Lower lobe of right lung (tissue), 2 donors: ENCODE measurements around the gene ADAM19. TPM values are rescaled to one million over a fixed set of nuclear protein-coding genes. Genes with fewer than 3 reads are reported as not detected.

Experiments used
- ATAC-seq, 2 donors: fragments of 200-7000 bp; cut with Tn5 transposase; one replicate each; pipeline ENCODE4 v1.9.1; 2020 to 2022; ENCODE audit warnings: mild to moderate bottlenecking in 2 of 2, moderate library complexity in 2 of 2
- DNase-seq: peaks from one replicate; pipeline ENCODE4 v3.0.0-alpha.2; 2020
- H3K27ac ChIP-seq: fragments of 200-600 bp; one replicate; pipeline ENCODE4 v1.8.0; 2022
- H3K27me3 ChIP-seq: fragments of 200-600 bp; one replicate; pipeline ENCODE4 v1.8.0; 2022; ENCODE audit warnings: low read depth
- H3K36me3 ChIP-seq: fragments of 200-600 bp; one replicate; pipeline ENCODE4 v1.8.0; 2022; ENCODE audit warnings: mild to moderate bottlenecking
- H3K4me1 ChIP-seq: fragments of 200-600 bp; one replicate; pipeline ENCODE4 v1.8.0; 2022
- H3K4me3 ChIP-seq: fragments of 200-600 bp; one replicate; pipeline ENCODE4 v1.8.0; 2022; ENCODE audit warnings: mild to moderate bottlenecking
- H3K9me3 ChIP-seq: fragments of 200-600 bp; one replicate; pipeline ENCODE4 v1.8.0; 2022
- intact Hi-C: fragments of 100-400 bp; cut with DNase I; formaldehyde crosslinking; loops from one replicate; pipeline ENCODE4 v1.11.0; 2022
- total RNA-seq: library from RNA; stranded (reverse); fragmentation: NEBNext Ultra II Directional; extraction: Animal tissue kit (Norgen Biotek cat#: 25700); gene quantifications from one replicate; pipeline ENCODE4 v1.2.1, GENCODE V29; 2021
- TF ChIP-seq, protein P1 (sequence below): fragments of 200-600 bp; IDR thresholded peaks from one replicate; pipeline ENCODE4 v1.8.0; 2022; ENCODE audit warnings: antibody characterized with exemption, mild to moderate bottlenecking
- donor health status: DM: no; HTN: yes; CAD: no; lungs with severe emphysema.

The ADAM19 gene
- total RNA-seq, 1 donor from 2014 or later = 12.0 TPM

DNA sequence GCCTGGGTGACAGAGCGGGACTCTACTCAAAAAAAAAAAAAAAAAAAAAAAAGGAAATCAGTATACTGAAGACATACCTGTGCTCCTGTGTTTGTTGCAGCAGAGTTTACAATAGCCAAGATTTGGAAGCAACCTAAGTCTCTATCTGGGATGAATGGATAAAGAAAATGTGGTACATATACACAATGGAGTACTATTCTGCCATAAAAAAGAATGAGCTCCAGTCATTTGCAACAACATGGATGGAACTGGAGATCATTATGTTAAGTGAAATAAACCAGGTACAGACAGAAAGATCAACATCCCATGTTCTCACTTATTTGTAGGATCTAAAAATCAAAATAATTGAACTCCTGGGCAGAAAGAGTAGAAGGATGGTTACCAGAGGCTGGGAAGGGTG lies 22.9 kb downstream of the ADAM19 start:
- H3K27ac ChIP-seq = no peak overlapping the region
- no peak for DNase-seq
- TF ChIP-seq, protein P1, sequence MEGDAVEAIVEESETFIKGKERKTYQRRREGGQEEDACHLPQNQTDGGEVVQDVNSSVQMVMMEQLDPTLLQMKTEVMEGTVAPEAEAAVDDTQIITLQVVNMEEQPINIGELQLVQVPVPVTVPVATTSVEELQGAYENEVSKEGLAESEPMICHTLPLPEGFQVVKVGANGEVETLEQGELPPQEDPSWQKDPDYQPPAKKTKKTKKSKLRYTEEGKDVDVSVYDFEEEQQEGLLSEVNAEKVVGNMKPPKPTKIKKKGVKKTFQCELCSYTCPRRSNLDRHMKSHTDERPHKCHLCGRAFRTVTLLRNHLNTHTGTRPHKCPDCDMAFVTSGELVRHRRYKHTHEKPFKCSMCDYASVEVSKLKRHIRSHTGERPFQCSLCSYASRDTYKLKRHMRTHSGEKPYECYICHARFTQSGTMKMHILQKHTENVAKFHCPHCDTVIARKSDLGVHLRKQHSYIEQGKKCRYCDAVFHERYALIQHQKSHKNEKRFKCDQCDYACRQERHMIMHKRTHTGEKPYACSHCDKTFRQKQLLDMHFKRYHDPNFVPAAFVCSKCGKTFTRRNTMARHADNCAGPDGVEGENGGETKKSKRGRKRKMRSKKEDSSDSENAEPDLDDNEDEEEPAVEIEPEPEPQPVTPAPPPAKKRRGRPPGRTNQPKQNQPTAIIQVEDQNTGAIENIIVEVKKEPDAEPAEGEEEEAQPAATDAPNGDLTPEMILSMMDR = no peak
- H3K9me3 ChIP-seq = no peaks in the 10 kb centered on the region
- H3K4me3 ChIP-seq = no peak overlapping the region
- ATAC-seq = no peak
- H3K27me3 ChIP-seq = no peaks in the 10 kb centered on the region
- intact Hi-C loops = no loop called here
- H3K36me3 ChIP-seq = no peaks in the 10 kb centered on the region
- H3K4me1 ChIP-seq = peaks cover 32% of the 10 kb centered on the region

DNA sequence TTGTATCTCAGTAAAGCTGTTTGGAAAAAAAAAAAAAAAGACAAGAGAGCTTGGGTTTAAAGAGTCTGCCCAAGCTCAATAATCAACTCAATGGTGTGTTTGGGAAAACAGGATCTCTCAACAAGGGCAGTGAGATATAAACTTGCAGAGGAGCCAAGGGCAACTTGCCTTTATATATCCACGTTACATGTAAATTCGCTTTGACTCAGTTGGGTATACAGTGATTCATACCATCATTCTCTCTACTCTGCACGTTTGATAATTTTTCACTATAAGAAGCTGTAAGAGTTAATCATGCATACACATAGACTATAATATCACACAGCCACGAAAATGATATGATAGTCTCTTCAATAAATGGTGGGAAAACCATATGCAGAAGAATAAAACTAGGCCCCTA lies 24.9 kb downstream of the ADAM19 start:
- no peak overlapping the region for H3K27ac ChIP-seq
- no peak for ATAC-seq
- TF ChIP-seq, protein P1 = no peak
- intact Hi-C loops = no loop called here
- no peaks in the 10 kb centered on the region for H3K36me3 ChIP-seq
- no peaks in the 10 kb centered on the region for H3K9me3 ChIP-seq
- no peak overlapping the region for H3K4me3 ChIP-seq
- no peaks in the 10 kb centered on the region for H3K27me3 ChIP-seq
- DNase-seq = no peak
- H3K4me1 ChIP-seq = peaks cover 50% of the 10 kb centered on the region

GRCh38 chr5:157549954-157550549 lies 25.5 kb downstream of the ADAM19 start:
- intact Hi-C loops = no loop called here
- no peak for ATAC-seq
- TF ChIP-seq, protein P1 = no peak

DNA sequence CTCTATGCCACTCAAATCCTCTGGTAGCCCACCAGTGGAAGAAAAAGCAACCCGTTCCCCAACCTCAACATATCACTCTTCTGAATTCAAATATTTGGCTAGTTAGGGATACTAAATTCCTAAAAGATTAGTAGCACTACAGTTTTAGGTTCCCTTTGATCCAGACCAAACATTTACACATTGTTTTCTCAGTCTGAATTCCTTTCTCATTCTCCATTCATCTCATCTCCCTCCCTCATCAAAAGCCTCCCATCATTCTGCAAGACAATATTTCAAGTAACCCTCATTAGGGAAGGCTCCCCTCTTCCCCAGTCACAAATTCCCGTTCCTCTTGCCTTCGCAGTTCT lies 26.3 kb downstream of the ADAM19 start:
- peaks cover 48% of the 10 kb centered on the region for H3K4me1 ChIP-seq
- intact Hi-C loops = no loop called here

More at GRCh38 chr5:157549954-157550549, 25.5 kb downstream of the ADAM19 start:
- Histone ChIP-seq H3K27me3 (no peaks in the 10 kb centered on the region), H3K27ac (no peak overlapping the region), H3K36me3 (no peaks in the 10 kb centered on the region), H3K4me1 (peaks cover 48% of the 10 kb centered on the region), H3K9me3 (no peaks in the 10 kb centered on the region), H3K4me3 (no peak overlapping the region)
- no peak for DNase-seq

DNA sequence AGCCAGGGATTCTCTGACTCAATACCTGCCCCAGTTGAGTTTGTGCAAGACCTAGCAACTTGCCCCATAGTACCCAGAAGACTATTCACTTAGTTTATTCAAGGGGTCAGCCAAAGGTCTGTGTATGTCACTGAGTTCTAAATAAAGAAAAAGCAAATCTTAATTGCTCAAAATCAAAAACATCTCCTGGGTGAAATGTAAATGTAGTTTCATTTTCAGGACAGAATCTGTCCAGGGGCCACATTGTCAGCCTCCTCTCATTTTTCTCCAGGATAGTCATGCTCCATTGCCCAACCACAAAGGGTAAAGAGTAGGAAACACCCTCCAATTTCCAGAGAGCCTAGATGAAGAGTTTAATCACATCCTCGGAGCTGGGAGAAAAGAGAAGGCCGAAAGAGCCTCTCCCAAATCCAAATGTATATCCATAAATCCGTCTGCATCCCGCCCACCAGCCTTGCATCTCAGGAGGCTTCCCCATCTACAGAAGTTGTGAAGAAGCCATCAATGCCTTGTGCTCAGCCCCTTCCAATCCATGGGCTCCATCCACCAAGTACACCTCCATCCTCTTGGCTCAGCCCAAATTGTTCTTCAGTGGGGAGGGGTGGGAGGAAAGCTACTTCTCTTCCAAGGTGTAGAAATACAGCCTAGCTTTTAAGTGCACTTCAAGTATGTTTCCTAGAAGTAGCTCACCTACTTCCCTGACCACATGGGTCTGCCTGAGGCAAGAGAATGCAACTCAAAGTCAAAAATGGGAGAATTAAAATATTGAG lies 26.9 kb downstream of the ADAM19 start:
- intact Hi-C loops = no loop called here
- Histone ChIP-seq H3K36me3 (no peaks in the 10 kb centered on the region), H3K9me3 (no peaks in the 10 kb centered on the region), H3K27ac (peak overlapping the region; percentile 22), H3K4me1 (peaks cover 48% of the 10 kb centered on the region), H3K27me3 (no peaks in the 10 kb centered on the region), H3K4me3 (no peak overlapping the region)
- DNase-seq = no peak
- TF ChIP-seq, protein P1 = no peak
- peak in 1 of 2 donors; percentile 26 for ATAC-seq

More for the DNA sequence above, 26.3 kb downstream of the ADAM19 start:
- TF ChIP-seq, protein P1 = no peak
- no peak for ATAC-seq
- Histone ChIP-seq H3K27ac (no peak overlapping the region), H3K27me3 (no peaks in the 10 kb centered on the region), H3K4me3 (no peak overlapping the region), H3K9me3 (no peaks in the 10 kb centered on the region), H3K36me3 (no peaks in the 10 kb centered on the region)
- no peak for DNase-seq
